SH-SY5Y (cell line): ENCODE data around the gene PDCD1.

Experiments used
- GATA2 ChIP-seq: IDR thresholded peaks from 2 replicates; pipeline ENCODE4 v1.6.1; 2011; ENCODE audit warnings: mild to moderate bottlenecking, low read depth, low read length
- GATA3 ChIP-seq: IDR thresholded peaks from 2 replicates; pipeline ENCODE4 v1.6.1; 2011; ENCODE audit warnings: low read depth, mild to moderate bottlenecking, low read length, moderate library complexity

GRCh38 chr2:241861264-241861663 lies 2.6 kb upstream of the PDCD1 start:
- no peak for TF ChIP-seq GATA2
- no peak for TF ChIP-seq GATA3
